Motor neuron (in vitro differentiated cells): ENCODE results near the gene ACTN1. TPM values are rescaled to one million over a fixed set of nuclear protein-coding genes. Genes with fewer than 3 reads are reported as not detected.
"Not testable (repeated sequence)": the region's sequence is repeated elsewhere in the genome, so short reads cannot be mapped to it uniquely, and the experiment has no call there.

Experiments
- ATAC-seq, 8 experiments: fragments of 200-7000 bp; cut with Tn5 transposase; replicated peaks in 6 of 8; 2 replicates each; pipeline ENCODE4 v1.8.0; 2021; ENCODE audit warnings: mild to moderate bottlenecking in 8 of 8, moderate library complexity in 8 of 8
- H3K27ac ChIP-seq, 2 donors: fragments of 250-450 bp; sonication (Bioruptor Pico); 2 replicates each; pipeline ENCODE4 v1.9.0; 2021; ENCODE audit warnings: antibody characterized with exemption in 2 of 2, mild to moderate bottlenecking in 2 of 2, moderate library complexity in 1 of 2
- H3K4me1 ChIP-seq, 2 donors: fragments of 250-450 bp; sonication (Bioruptor Pico); replicated peaks in 1 of 2; 2 replicates each; pipeline ENCODE4 v1.6.1; 2021; ENCODE audit warnings: antibody characterized with exemption in 2 of 2, mild to moderate bottlenecking in 2 of 2, moderate library complexity in 1 of 2
- H3K4me3 ChIP-seq, 5 donors: fragments of 250-450 bp; sonication (Bioruptor Pico); 2 replicates each; pipeline ENCODE4 v1.9.0; 2021; ENCODE audit warnings: antibody characterized with exemption in 5 of 5, mild to moderate bottlenecking in 5 of 5, moderate library complexity in 4 of 5
- WGBS, 10 experiments: fragments of 450-650 bp; shearing (Covaris generic); methylation state at CpG; one replicate each; pipeline ENCODE4 v1.0.0; 2022; 5-methylcytosine and 5-hydroxymethylcytosine counted together
- in situ Hi-C, 9 experiments: fragments of 400-800 bp; cut with MboI; loops; one replicate each; pipeline ENCODE4 v1.15.0; 2021; ENCODE audit warnings: low sequenced_read_pairs in 9 of 9, low pct_unique_long_range_greater_than_20kb in 2 of 9; ENCODE audit not compliant: unreplicated experiment in 9 of 9
- total RNA-seq, 8 experiments: library from RNA; unstranded; fragments of 300-600 nt; gene quantifications; 2 replicates each; pipeline versions ENCODE4 v1.2.3 to v1.2.4, GENCODE V29; 2022

ACTN1 gene
- total RNA-seq, 8 experiments from 2014 or later, result 9.3 to 159 (median 56.5) TPM

DNA sequence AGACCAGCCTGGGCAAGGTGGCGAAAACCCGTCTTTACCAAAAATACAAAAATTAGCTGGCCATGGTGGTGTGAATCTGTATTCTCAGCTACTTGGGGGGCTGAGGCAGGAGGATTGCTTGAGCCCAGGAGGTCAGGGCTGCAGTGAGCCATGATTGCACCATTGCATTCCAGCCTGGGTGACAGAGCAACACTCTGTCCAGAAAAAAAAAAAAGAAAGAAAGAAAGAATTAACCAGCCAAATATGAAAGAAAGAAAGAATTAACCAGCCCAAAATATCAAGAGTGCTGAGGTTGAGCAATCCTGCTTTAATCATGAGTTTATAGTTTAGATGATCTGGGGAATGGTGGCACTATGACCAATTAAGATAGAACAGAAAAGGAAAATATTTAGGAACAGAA is 3.5 kb upstream of the ACTN1 start:
- H3K4me1 ChIP-seq, result peaks cover 6 to 8% of the 10 kb centered on the region in 2 donors
- H3K4me3 ChIP-seq, result no peak overlapping the region
- ATAC-seq, result no peak
- in situ Hi-C loops, result no loop called here
- 75 to 100% (median 88%) methylated on average over 1 to 2 of the region's 2 CpGs; no CpG with 5 or more reads in 4 of the 10 experiments for WGBS, 10 experiments
- no peak overlapping the region for H3K27ac ChIP-seq

DNA sequence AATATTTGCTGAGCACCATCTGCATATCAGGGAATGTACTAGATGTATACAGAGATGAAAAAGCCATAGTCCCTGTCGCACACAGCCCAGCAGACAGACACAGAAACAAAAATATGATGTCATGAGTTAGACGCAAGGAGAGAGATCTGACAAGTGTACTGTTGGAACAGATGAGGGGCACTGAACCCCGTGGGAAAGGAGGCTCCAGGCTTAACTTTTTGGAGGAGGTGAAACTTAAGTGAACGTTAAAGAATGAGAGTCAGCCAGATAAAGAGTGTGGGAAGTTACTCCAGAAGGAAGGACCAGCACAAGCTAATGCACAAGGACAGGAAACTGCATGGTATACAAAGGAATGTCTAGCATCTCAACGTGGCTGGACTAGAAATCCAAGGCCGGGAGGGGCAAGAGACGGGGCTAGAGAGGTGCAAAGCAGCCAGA is 2.5 kb upstream of the ACTN1 start:
- no peak overlapping the region for H3K27ac ChIP-seq
- WGBS, 10 experiments, result 20 to 93% (median 71%) methylated on average over 1 to 7 of the region's 7 CpGs
- in situ Hi-C loops, result no loop called here

DNA sequence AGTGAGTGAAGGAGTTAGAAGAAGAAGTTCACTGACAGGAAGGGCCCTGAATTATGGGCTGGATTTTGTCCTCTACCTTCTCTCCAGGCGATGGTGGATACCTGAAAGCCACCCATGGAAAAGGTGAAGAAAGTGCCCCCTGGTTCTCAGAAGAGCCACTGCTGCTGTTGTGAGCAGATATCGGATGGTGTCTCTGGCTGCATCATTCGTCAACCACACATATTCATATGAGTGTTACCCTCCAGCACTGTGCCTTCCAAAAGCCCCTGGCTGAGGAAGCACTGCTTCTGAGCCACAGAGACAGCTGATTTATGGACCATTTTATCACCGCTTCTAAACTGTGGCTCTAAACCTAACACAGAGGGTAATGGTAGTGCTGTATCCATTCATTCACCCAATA is 2.0 kb upstream of the ACTN1 start:
- H3K4me1 ChIP-seq, result peaks cover 16 to 18% of the 10 kb centered on the region in 2 donors
- in situ Hi-C loops, result no loop called here
- no peak overlapping the region for H3K27ac ChIP-seq
- 40 to 100% (median 67%) methylated on average over 1 to 4 of the region's 4 CpGs; no CpG with 5 or more reads in 4 of the 10 experiments for WGBS, 10 experiments
- H3K4me3 ChIP-seq, result no peak overlapping the region
- ATAC-seq, result no peak

More for the DNA sequence above, 2.5 kb upstream of the ACTN1 start:
- Histone ChIP-seq H3K4me1 (peaks cover 14 to 16% of the 10 kb centered on the region in 2 donors), H3K4me3 (no peak overlapping the region)
- ATAC-seq, result no peak

DNA sequence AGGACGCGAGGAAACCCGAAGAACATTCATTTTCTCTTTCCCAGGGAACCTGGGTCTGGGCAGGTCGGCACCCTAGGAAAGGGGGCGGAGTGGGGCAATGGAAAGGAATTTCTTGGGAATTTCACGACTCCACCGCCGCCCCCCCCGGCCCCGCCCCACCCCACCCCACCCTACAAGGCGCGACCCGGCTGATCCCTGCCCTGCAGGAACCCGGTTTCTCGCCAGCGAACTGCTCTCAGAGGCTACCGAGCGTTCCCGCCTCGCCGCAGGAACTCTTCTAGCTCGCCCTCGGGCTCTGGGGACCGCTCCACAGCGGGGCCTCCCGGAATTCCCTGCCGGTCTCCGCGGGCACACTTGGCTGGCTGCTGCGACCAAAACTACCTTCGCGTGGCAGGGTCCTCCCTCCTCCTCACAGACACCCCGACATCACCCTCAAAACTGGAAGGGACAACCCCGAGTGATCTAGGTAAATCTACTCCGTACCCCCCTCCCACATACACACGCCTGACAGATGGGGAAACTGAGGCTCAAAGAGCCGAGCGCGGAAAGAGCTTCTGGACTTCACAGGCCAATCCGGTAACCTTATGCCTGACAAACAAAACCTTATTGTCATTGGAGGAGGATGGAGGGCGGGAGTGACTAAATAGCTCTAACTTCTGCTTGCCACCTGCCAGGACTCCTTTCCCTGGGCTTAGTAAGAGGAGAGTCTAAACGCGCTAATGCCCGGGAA is 785 bp upstream of the ACTN1 start:
- in situ Hi-C loops, result no loop called here
- 17 to 40% (median 23%) methylated on average over 1 to 8 of the region's 44 CpGs; no CpG with 5 or more reads in 6 of the 10 experiments for WGBS, 10 experiments
- Histone ChIP-seq H3K27ac (peak overlapping the region in 1 of 2 donors; percentile 41), H3K4me3 (peak overlapping the region; percentile 73 to 98 (median 90)), H3K4me1 (peaks cover 16 to 23% of the 10 kb centered on the region in 2 donors)
- peak in 7 of 8 experiments; percentile 1 to 12 (median 6) for ATAC-seq

DNA sequence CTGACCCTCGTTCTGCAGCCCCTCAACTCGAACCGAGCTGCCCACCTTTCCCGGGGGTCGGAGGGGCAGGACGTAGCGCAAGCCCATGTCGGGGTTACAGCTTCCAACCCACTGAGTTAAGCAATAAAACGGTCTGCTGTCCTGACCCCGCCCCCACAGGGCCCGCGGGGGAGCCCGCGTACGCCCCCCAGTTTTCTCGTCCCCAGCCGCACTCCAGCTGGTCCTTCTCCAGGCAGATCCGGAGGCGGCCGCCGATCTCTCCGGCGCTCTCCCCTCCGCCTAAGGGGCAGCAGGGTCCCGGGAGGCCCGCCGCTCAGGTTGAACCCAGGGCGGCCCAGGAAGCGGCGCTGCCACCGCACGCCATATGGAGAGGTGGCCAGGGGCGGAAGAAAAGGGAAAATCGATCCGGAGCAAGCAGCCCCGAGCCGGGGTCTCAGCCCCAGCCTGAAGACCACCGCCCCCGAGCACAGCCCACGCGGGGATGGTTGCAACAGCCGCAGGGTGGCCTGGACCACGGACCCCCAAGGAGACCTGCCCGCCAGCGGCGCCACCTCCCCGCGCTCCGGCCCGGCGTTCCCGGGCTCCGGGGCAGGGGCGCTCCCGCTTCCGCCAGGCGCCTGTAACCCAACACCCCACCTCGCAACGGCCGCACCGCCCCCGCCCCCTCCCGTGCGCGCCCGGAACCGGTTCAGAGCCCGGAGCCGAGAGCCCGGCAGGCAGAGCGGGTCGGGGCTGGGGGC is 760 bp downstream of the ACTN1 start:
- peaks cover 16 to 23% of the 10 kb centered on the region in 2 donors for H3K4me1 ChIP-seq
- ATAC-seq, result peak; percentile 11 to 52 (median 30)
- 0% methylated on average over 1 to 7 of the region's 72 CpGs; no CpG with 5 or more reads in 8 of the 10 experiments for WGBS, 10 experiments
- H3K27ac ChIP-seq, result peak overlapping the region; percentile 61 to 70
- in situ Hi-C loops, result no loop called here
- peak overlapping the region; percentile 73 to 98 (median 90) for H3K4me3 ChIP-seq

DNA sequence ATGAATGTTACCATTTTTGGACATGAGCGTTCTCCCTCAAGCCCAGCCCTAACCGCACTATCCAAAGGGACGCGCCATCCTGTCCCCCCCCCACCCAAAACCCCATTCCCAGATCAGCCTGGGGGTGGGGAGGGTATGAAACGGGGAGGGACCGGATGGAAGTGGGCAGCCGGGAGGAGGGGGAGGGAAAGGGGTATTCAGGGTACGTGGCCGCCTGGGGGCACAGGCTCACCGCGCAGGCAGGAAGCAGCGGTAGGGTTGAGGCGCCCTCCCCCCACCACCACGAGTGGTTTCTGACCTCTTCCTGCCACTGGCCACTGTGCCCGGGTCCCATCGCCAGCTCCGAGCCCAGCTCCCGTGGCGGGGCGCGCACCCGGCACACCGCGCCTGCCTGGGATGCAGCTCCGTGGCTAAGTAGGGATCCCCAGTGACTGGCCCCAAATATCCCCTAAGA is 1.4 kb downstream of the ACTN1 start:
- in situ Hi-C loops, result no loop called here
- no CpG with 5 or more reads among the region's 25 CpGs for WGBS, 10 experiments

DNA sequence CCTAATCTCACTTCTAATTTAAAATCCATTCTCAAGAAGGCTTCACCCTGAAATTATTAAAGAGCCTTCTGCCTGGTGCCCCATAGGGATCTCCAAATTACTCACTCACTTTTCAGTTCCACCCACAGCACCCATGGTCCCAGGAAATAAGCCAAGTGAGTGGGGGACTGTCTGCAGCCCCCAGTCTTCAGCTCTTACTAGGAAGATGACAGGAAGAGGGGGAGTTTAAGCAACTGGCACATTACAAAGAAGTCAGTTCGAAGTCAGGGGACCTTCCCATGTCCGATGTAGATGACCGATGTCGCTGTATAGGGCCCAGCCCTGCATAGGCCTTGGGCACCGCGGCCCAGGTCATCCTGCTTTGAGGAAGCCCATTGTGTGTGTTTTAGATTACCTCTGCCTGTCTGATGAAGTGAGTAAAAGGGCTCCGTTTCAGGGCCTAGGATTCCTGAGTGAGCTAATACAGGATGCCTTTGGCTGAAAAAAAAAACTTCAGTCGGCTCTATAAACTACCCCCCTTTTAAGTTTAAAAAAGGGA is 1.9 kb downstream of the ACTN1 start:
- peak overlapping the region in 1 of 2 donors; percentile 70 for H3K27ac ChIP-seq
- no peak for ATAC-seq
- in situ Hi-C loops, result no loop called here
- H3K4me1 ChIP-seq, result peaks cover 16 to 23% of the 10 kb centered on the region in 2 donors
- H3K4me3 ChIP-seq, result peak overlapping the region; percentile 73 to 98 (median 90)
- WGBS, 10 experiments, result 0 to 40% (median 3%) methylated on average over 1 to 5 of the region's 8 CpGs; no CpG with 5 or more reads in 4 of the 10 experiments

More for the DNA sequence above, 1.4 kb downstream of the ACTN1 start:
- peaks cover 16 to 23% of the 10 kb centered on the region in 2 donors for H3K4me1 ChIP-seq
- peak; percentile 1 to 24 (median 17) for ATAC-seq
- peak overlapping the region; percentile 73 to 98 (median 90) for H3K4me3 ChIP-seq
- H3K27ac ChIP-seq, result peak overlapping the region; percentile 61 to 70

DNA sequence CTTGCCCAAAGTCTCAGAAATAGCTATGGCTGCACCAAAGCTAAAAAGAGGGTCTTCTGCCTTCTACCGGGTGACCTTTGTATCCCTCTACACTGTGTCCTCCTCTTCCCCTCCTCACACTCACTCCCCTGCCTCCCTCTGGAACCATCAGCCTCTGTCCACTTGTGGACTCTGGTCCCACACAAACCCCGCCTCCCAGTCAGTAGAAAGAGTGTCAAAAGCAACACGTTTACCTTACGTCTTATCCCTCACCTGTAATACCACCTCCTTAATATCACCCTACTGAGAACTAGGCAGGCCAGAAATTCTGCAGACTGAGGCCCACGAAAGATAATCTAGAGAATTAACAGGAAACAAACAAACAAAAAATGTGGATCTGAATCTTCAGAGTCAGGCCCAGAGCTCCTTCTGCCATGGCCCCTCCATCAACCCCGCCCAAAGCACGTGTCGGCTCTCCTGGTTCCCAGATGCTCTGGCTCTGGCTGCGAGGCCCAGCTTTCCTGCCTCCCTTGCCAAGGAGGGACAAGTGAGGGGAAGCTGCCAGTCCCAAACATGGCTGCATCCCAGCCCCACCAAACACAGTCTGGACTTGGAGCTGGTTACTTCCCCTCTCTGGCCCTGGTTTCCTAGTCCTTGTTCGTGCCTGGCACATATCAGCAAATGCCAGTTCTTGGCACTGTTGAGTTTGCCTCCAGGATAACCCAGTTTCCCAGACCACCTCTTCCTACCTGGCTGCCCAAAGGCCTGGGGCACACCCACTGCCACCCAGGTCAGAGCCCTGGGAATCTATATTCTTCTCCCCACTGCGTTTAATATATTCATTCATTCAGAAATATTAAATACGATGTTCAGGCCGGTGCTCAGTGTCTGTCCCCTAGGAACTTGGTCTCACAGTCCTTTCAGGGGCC is 2.7 kb downstream of the ACTN1 start:
- Histone ChIP-seq H3K4me1 (peaks cover 16 to 25% of the 10 kb centered on the region in 2 donors), H3K4me3 (peak overlapping the region in 2 of 5 donors; percentile 73 to 98), H3K27ac (no peak overlapping the region)
- no peak for ATAC-seq
- 13 to 100% (median 71%) methylated on average over 1 to 10 of the region's 13 CpGs; no CpG with 5 or more reads in 1 of the 10 experiments for WGBS, 10 experiments
- in situ Hi-C loops, result no loop called here

DNA sequence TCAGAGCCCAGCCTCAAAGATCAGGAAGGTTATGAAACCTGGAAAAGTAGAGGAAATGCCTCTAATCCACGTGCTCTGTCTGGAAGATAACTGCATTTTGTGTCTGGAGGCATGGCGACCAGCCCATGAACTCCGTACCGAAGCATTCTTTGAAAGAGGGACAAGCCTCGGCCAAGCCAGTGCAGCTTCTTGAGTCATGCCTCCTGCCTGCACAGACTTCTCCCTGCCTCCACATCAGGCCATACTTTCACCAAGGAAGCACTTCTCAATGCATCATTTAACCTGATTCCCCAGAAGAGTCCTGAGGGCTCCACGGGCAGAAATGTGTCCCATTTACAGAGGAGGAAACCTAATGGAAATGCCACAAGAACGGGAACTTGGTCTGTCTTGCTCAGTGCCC is 3.4 kb downstream of the ACTN1 start:
- WGBS, 10 experiments, result 0 to 100% (median 86%) methylated on average over 1 to 4 of the region's 7 CpGs; no CpG with 5 or more reads in 4 of the 10 experiments
- H3K4me3 ChIP-seq, result no peak overlapping the region
- no peak for ATAC-seq

DNA sequence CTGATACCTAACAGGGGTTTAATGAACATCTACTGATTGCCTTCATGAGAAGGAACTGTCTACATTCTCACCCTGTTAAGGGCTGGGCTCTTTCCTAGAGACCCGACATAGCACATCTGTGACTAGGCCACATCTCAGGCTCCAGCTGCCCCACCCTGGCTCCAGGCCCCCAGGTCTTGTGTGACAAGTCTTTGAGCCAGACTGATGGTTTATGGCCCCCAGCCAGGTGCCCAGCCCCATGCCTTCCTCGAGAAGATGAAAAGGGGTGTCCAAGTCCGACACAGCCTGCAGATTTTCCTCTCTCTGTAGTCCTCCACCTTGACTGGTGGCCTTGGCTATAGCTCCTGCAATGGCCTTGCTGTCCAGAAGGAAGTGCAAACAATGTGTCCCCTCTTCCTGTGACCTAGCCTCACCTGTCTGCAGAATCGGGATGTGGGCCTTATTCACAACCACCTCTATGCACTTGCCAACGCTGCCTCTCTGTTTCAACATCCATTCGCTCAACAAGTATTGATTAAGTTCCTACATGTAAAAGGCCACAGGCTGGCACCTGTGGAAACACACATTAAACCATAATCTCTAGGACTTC is 4.2 kb downstream of the ACTN1 start:
- ATAC-seq, result no peak
- WGBS, 10 experiments, result 51 to 100% (median 92%) methylated on average over 1 to 5 of the region's 6 CpGs; no CpG with 5 or more reads in 1 of the 10 experiments
- Histone ChIP-seq H3K4me1 (peaks cover 16 to 30% of the 10 kb centered on the region in 2 donors), H3K4me3 (no peak overlapping the region), H3K27ac (no peak overlapping the region)
- in situ Hi-C loops, result no loop called here

More for the DNA sequence above, 3.4 kb downstream of the ACTN1 start:
- in situ Hi-C loops, result no loop called here
- Histone ChIP-seq H3K27ac (no peak overlapping the region), H3K4me1 (peaks cover 12 to 22% of the 10 kb centered on the region in 2 donors)

DNA sequence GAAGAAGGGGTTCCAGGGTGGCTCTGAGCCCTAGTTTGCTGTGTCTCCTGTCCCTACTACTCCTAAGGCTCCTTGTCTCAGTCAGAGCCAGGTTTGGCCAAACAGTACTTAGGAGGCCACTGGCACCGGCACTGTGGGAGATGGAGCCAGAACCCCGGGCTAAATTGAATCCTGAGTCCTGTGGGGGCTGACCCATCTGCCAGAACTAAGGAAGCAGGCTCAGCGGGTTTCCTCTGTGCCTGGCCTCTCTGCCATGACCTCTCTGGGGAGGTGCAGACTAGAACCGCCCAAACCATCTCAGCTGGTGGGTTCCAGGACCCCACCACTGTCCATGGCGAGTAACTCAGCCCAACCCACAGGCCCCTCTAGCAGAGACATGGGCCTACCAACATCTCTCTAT is 5.5 kb downstream of the ACTN1 start:
- Histone ChIP-seq H3K4me1 (peaks cover 19 to 38% of the 10 kb centered on the region in 2 donors), H3K4me3 (no peak overlapping the region), H3K27ac (no peak overlapping the region)
- 90 to 100% (median 100%) methylated on average over 1 to 2 of the region's 5 CpGs; no CpG with 5 or more reads in 4 of the 10 experiments for WGBS, 10 experiments
- no peak for ATAC-seq
- in situ Hi-C loops, result no loop called here

DNA sequence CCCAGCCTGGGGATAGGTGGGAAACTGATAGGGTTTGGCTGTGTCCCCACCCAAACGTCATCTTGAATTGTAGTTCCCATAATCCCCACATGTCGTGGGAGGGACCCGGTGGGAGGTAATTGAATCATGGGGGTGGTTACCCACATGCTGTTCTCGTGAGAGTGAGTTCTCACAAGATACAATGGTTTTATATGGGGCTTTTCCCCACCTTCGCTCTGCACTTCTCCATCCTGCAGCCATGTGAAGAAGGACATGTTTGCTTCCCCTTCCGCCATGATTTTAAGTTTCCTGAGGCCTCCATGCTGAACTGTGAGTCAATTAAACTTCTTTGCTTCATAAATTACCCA is 5.9 kb downstream of the ACTN1 start:
- H3K27ac ChIP-seq, in situ Hi-C loops, ATAC-seq, H3K4me3 ChIP-seq: not testable (repeated sequence)
- 72 to 100% (median 93%) methylated on average over 1 to 5 of the region's 6 CpGs; no CpG with 5 or more reads in 5 of the 10 experiments for WGBS, 10 experiments
- H3K4me1 ChIP-seq, result peaks cover 19 to 38% of the 10 kb centered on the region in 2 donors
